ENCODE results near the gene CCDC141.

The CCDC141 gene

GRCh38 chr2:178865146-178865936, 184.6 kb downstream of the CCDC141 start:
- DNase-seq (ENCODE audit: low spot score), result peak; percentile 61

- DNase-seq (ENCODE audit: low spot score), result peak; percentile 37
These were observed 185.9 kb downstream of the CCDC141 start for GRCh38 chr2:178863856-178864620.

GRCh38 chr2:178863130-178863855, 186.6 kb downstream of the CCDC141 start:
- DNase-seq (ENCODE audit: low spot score), result no peak

DNA sequence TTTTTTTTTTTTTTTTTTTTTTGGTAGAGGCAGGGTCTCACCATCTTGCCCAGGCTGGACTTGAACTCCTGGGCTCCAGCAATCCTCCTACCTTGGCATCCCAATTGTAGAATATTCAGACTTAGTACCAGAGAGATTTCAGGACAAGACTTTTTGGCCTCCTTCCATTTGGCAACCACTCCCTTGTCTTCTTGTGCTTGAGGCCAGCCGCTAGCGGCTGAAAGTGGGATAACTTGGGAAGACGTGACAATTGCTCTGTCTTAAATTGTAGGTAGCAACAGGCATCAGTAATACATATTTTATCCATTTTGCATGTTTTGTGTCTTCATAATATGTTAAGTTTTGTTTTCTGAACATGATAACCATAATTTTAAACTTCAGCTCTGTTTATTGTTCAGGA, 189.4 kb downstream of the CCDC141 start:
- no peak for DNase-seq (ENCODE audit: low spot score)

GRCh38 chr2:178859730-178860129, 190.2 kb downstream of the CCDC141 start:
- DNase-seq (ENCODE audit: low spot score), result no peak

DNA sequence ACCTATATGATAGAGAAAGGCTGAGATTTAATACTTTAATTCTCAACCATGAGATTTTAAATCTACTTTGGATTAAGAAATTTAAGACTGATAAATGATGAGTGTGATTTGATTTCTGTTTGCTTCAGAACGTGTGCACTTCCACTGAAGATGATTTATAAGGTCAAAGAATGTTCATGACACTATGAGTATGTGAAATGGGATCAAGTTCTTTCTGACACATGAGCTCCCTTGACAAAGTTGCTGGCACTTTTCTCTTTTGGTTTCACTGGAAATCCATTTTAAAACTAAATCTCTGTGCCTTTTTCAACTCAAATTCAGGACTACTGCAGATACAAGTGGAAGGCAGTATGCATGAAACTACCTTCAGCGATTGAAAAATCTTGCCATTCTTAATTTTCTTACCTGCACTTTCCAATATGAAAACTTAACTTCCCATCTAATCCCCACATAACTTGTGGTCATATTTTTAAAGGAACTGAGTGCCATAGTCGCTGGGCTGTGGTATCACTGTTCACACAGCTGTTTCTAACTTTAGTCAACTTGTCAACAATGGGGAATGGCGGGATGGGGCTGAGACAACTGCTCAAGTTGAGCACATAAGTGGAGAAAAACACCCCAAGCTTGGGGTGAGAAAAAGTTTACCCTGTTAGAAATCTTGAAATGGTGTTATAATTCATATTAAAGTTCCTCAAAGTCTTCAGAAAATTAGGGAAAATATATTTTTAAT, 190.9 kb downstream of the CCDC141 start:
- DNase-seq (ENCODE audit: low spot score), result no peak

DNA sequence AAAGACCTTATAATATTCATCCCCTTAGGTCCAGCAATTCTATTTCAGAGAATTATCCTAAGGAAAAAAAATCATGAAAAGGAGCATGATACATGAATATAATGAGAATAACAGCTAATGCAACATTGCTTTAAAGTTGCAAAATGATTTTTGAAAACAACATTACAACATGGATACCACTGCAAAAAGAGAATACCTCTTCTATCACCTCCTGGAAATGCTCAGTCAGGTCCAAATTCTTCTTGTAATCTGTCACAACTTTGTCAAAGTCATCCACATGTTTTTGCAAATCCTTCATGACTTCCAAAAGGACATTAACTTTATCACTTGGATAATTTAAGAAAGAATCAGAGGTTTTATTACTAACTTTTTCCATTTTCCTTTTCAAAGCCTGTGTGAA, 194.8 kb downstream of the CCDC141 start:
- no peak for DNase-seq (ENCODE audit: low spot score)

GRCh38 chr2:178848335-178848734, 201.6 kb downstream of the CCDC141 start:
- peak; percentile 25 for DNase-seq (ENCODE audit: low spot score)

DNA sequence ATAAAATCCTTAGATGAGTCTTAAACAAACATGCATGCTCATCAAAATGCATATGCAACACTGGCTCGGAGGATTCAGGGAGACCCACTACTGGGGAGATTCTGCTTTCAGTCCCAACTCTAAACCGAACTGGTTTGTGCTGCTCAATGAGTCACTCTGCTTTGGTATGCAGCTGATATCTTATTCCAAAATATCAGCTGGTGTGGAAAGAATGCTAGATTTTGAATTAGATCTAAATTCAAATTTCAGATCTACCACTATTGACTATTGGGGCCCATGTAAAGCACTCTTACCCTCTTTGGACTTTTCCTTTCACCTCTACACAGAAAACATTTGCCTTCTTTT, 203.5 kb downstream of the CCDC141 start:
- DNase-seq (ENCODE audit: low spot score), result no peak

- DNase-seq (ENCODE audit: low spot score), result no peak
These were observed 204.1 kb downstream of the CCDC141 start for GRCh38 chr2:178845566-178846457.

- no peak for DNase-seq (ENCODE audit: low spot score)
These were observed 205.2 kb downstream of the CCDC141 start for GRCh38 chr2:178844701-178845100.

- no peak for DNase-seq (ENCODE audit: low spot score)
These were observed 205.7 kb downstream of the CCDC141 start for GRCh38 chr2:178844269-178844668.

GRCh38 chr2:178843697-178844096, 206.2 kb downstream of the CCDC141 start:
- DNase-seq (ENCODE audit: low spot score), result no peak

GRCh38 chr2:178836807-178837206, 213.1 kb downstream of the CCDC141 start:
- no peak for DNase-seq (ENCODE audit: low spot score)

DNA sequence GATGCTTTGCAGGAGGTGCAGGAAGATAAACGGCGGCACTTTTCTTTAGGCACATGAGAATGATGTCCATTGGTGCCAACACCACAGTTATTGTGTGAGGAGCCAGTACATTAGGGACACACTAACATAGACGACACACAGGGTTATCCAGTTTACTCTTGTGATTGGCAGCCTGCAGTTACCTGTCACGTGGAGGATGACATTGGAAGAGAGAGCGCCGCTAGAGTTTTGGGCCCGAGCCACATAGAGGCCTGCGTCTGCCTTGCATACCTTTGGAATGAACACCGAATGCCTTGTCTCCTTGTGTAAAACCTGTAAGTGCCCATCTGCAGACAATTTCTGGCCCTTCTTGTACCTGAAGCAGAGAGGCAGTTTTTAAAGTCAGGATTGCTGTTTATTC, 215.9 kb downstream of the CCDC141 start:
- DNase-seq (ENCODE audit: low spot score), result no peak

GRCh38 chr2:178833382-178833781, 216.6 kb downstream of the CCDC141 start:
- DNase-seq (ENCODE audit: low spot score), result no peak

DNA sequence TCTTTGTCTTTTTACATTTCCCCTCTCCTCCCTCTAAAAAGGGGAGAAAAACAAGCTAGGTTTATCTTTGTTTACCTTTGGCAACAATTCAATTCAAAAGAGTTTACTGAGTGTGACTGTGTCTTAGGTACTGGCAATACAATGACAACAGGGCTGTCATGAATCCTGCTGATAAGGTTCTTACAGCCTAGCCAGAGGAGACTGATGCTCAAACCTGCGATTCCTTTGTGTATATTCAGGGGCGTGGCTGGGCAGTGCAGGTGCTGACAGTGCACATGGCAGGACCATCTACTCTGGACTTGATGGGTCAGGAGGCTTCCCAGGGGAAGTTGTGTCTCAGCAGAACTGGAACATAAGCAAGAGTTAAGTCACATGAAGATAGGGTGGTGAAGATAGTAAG, 219.5 kb downstream of the CCDC141 start:
- DNase-seq (ENCODE audit: low spot score), result no peak

GRCh38 chr2:178829981-178830380, 220.0 kb downstream of the CCDC141 start:
- DNase-seq (ENCODE audit: low spot score), result no peak

GRCh38 chr2:178829299-178829960, 220.5 kb downstream of the CCDC141 start:
- DNase-seq (ENCODE audit: low spot score), result no peak

- no peak for DNase-seq (ENCODE audit: low spot score)
These were observed 221.5 kb downstream of the CCDC141 start for GRCh38 chr2:178828486-178828881.
